ENCODE results near the gene CT45A6. TPM values are rescaled to one million over a fixed set of nuclear protein-coding genes. Genes with fewer than 3 reads are reported as not detected.
"Not testable (repeated sequence)": the region's sequence is repeated elsewhere in the genome, so short reads cannot be mapped to it uniquely, and the experiment has no call there.

The CT45A6 gene
- polyA plus RNA-seq, 3 donors = not detected

GRCh38 chrX:135768091-135768490 lies 34.5 kb downstream of the CT45A6 start, which contains the start of gene CT45A3:
TSS of gene CT45A3 (minus strand) at chrX:135768191. CDS start at chrX:135764444, 3,747 bp downstream.
- H3K4me2 ChIP-seq (replicated peaks; ENCODE audit: extremely low read depth, low read length, poor library complexity, severe bottlenecking); H3K36me3 Mint-ChIP-seq; DNase-seq; H3K4me1 Mint-ChIP-seq; H3K4me3 ChIP-seq (replicated peaks in 1 of 3; ENCODE audit: low read depth in 2 of 3, low read length in 3 of 3); H3K9me3 ChIP-seq (replicated peaks in 1 of 2; ENCODE audit: control insufficient read depth in 1 of 2, insufficient read depth in 1 of 2, low read length in 2 of 2); H3K9ac ChIP-seq (ENCODE audit: insufficient read depth, low read length, poor library complexity, severe bottlenecking); H3K27me3 Mint-ChIP-seq (ENCODE audit: low read depth in 3 of 3); H3K27me3 ChIP-seq (ENCODE audit: control insufficient read depth in 2 of 2, insufficient read depth in 2 of 2, low read length in 2 of 2); H4K20me1 ChIP-seq (ENCODE audit: insufficient read depth, low read length); intact Hi-C loops (cut with micrococcal nuclease); H3K27ac Mint-ChIP-seq; H3K79me2 ChIP-seq (ENCODE audit: insufficient read depth, low read length); H2AFZ ChIP-seq (ENCODE audit: insufficient read depth, low read depth, low read length, poor library complexity, severe bottlenecking); H3K27ac ChIP-seq (ENCODE audit: low read depth in 1 of 2, low read length in 2 of 2); H3K4me3 Mint-ChIP-seq; H3K9me3 Mint-ChIP-seq; H3K4me1 ChIP-seq (ENCODE audit: control insufficient read depth in 1 of 2, insufficient read depth in 2 of 2, low read length in 2 of 2); H3K36me3 ChIP-seq (replicated peaks in 1 of 2; ENCODE audit: control insufficient read depth in 1 of 2, insufficient read depth in 2 of 2, low read length in 2 of 2): not testable (repeated sequence)
- WGBS (ENCODE audit: insufficient coverage) = no CpG with 5 or more reads among the region's 17 CpGs

GRCh38 chrX:135744739-135745138 lies 57.8 kb downstream of the CT45A6 start:
- H3K36me3 Mint-ChIP-seq; H3K79me2 ChIP-seq (ENCODE audit: insufficient read depth, low read length); intact Hi-C loops (cut with micrococcal nuclease); H3K4me2 ChIP-seq (replicated peaks; ENCODE audit: extremely low read depth, low read length, poor library complexity, severe bottlenecking); H3K27ac Mint-ChIP-seq; H3K27me3 Mint-ChIP-seq (ENCODE audit: low read depth in 3 of 3); H3K4me3 Mint-ChIP-seq; H3K27me3 ChIP-seq (ENCODE audit: control insufficient read depth in 2 of 2, insufficient read depth in 2 of 2, low read length in 2 of 2); DNase-seq; H3K4me1 Mint-ChIP-seq; H3K4me3 ChIP-seq (replicated peaks in 1 of 3; ENCODE audit: low read depth in 2 of 3, low read length in 3 of 3); H3K4me1 ChIP-seq (ENCODE audit: control insufficient read depth in 1 of 2, insufficient read depth in 2 of 2, low read length in 2 of 2); H3K9me3 ChIP-seq (replicated peaks in 1 of 2; ENCODE audit: control insufficient read depth in 1 of 2, insufficient read depth in 1 of 2, low read length in 2 of 2); H3K9ac ChIP-seq (ENCODE audit: insufficient read depth, low read length, poor library complexity, severe bottlenecking); H4K20me1 ChIP-seq (ENCODE audit: insufficient read depth, low read length); H3K9me3 Mint-ChIP-seq; H3K27ac ChIP-seq (ENCODE audit: low read depth in 1 of 2, low read length in 2 of 2); H3K36me3 ChIP-seq (replicated peaks in 1 of 2; ENCODE audit: control insufficient read depth in 1 of 2, insufficient read depth in 2 of 2, low read length in 2 of 2); H2AFZ ChIP-seq (ENCODE audit: insufficient read depth, low read depth, low read length, poor library complexity, severe bottlenecking): not testable (repeated sequence)
- no CpG with 5 or more reads among the region's 4 CpGs for WGBS (ENCODE audit: insufficient coverage)

Other genes starting within 250 kb of the CT45A6 start
- not detected for gene CT45A1, start 89.1 kb downstream of the CT45A6 start, polyA plus RNA-seq
- not detected for gene CT45A3, start 34.6 kb downstream of the CT45A6 start, polyA plus RNA-seq
- gene CT45A5, start 17.3 kb downstream of the CT45A6 start, polyA plus RNA-seq = not detected
- gene CT45A2, start 17.2 kb upstream of the CT45A6 start, polyA plus RNA-seq = not detected
- not detected for gene CT45A7, start 34.5 kb upstream of the CT45A6 start, polyA plus RNA-seq
- not detected for gene CT45A8, start 51.8 kb upstream of the CT45A6 start, polyA plus RNA-seq
- gene CT45A9, start 69.0 kb upstream of the CT45A6 start, polyA plus RNA-seq = not detected
- gene CT45A10, start 90.7 kb upstream of the CT45A6 start, polyA plus RNA-seq = not detected
- not detected for gene SAGE1, start 90.9 kb upstream of the CT45A6 start, polyA plus RNA-seq
- 10 to 100 TPM; 11.7 to 14.2 (median 11.8) TPM for gene MMGT1, start 171.2 kb upstream of the CT45A6 start, polyA plus RNA-seq
- gene SLC9A6, start 182.6 kb upstream of the CT45A6 start, polyA plus RNA-seq = 10 to 100 TPM in 2 of 3 donors, 1 to 10 TPM in 1; 5.8 to 15.7 (median 14.2) TPM

Data from CD14-positive monocyte (primary cell).